Skeletal muscle tissue (tissue), 4 donors: ENCODE measurements around the gene STRADA. TPM values are rescaled to one million over a fixed set of nuclear protein-coding genes. Genes with fewer than 3 reads are reported as not detected.
A peak's percentile ranks its signal among the peaks of the same experiment; 100 is the strongest.

ENCODE experiments used
- H3K27ac ChIP-seq: one replicate; pipeline ENCODE4 v1.7.0; 2013; ENCODE audit warnings: mild to moderate bottlenecking, low read depth, low read length, inconsistent platforms
- H3K27me3 ChIP-seq, 3 donors: one replicate each; pipeline ENCODE4 v1.7.0; 2013; ENCODE audit warnings: low read length in 3 of 3; ENCODE audit not compliant: control insufficient read depth in 3 of 3, insufficient read depth in 3 of 3
- H3K36me3 ChIP-seq, 3 donors: one replicate each; pipeline ENCODE4 v1.7.0; 2013; ENCODE audit warnings: low read length in 3 of 3; ENCODE audit not compliant: control insufficient read depth in 3 of 3, insufficient read depth in 3 of 3
- H3K4me1 ChIP-seq, 3 donors: one replicate each; pipeline ENCODE4 v1.7.0; 2013; ENCODE audit warnings: low read length in 3 of 3, mild to moderate bottlenecking in 3 of 3; ENCODE audit not compliant: control insufficient read depth in 3 of 3, insufficient read depth in 3 of 3
- H3K4me3 ChIP-seq, 3 donors: one replicate each; pipeline ENCODE4 v1.7.0; 2013; ENCODE audit warnings: low read length in 3 of 3
- H3K9ac ChIP-seq, 3 donors: one replicate each; pipeline ENCODE4 v1.7.0; 2013; ENCODE audit warnings: low read length in 3 of 3, mild to moderate bottlenecking in 3 of 3, moderate library complexity in 2 of 3, low read depth in 1 of 3
- H3K9me3 ChIP-seq, 3 donors: one replicate each; pipeline ENCODE4 v1.7.0; 2013; ENCODE audit warnings: low read length in 3 of 3; ENCODE audit not compliant: control insufficient read depth in 3 of 3
- total RNA-seq: library from RNA; depleted of rRNA; stranded (reverse); fragments of >200 nt; gene quantifications from one replicate; pipeline ENCODE4 v1.2.3, GENCODE V29; 2014
- donor health status: Osteomylitis.

The STRADA gene, protein sequence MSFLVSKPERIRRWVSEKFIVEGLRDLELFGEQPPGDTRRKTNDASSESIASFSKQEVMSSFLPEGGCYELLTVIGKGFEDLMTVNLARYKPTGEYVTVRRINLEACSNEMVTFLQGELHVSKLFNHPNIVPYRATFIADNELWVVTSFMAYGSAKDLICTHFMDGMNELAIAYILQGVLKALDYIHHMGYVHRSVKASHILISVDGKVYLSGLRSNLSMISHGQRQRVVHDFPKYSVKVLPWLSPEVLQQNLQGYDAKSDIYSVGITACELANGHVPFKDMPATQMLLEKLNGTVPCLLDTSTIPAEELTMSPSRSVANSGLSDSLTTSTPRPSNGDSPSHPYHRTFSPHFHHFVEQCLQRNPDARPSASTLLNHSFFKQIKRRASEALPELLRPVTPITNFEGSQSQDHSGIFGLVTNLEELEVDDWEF
- 13.6 TPM for total RNA-seq

- Histone ChIP-seq H3K4me3 (peak within 1 kb of the TSS; percentile 83 to 92 (median 88)), H3K36me3 (peaks cover 11 to 12% (median 11%) of the 10 kb centered on the region in 3 donors), H3K9me3 (no peaks in the 10 kb centered on the region), H3K9ac (peak within 1 kb of the TSS; percentile 89 to 94 (median 91)), H3K4me1 (peaks cover 11 to 23% (median 14%) of the 10 kb centered on the region in 3 donors), H3K27me3 (no peaks in the 10 kb centered on the region), H3K27ac (peak within 1 kb of the TSS; percentile 89)
Measured at GRCh38 chr17:63741408-63742173, at the start of gene STRADA. Gene STRADA (minus strand): TSS chr17:63741799. CDS start chr17:63728369, 13,430 bp downstream.

GRCh38 chr17:63790057-63790456, 48.5 kb upstream of the STRADA start:
- no peaks in the 10 kb centered on the region for H3K27me3 ChIP-seq
- peaks cover 0 to 4% (median 0%) of the 10 kb centered on the region in 3 donors for H3K4me1 ChIP-seq
- no peak overlapping the region for H3K9ac ChIP-seq
- no peak overlapping the region for H3K27ac ChIP-seq
- H3K9me3 ChIP-seq, result no peaks in the 10 kb centered on the region
- H3K4me3 ChIP-seq, result no peak overlapping the region
- peaks cover 31 to 50% (median 44%) of the 10 kb centered on the region in 3 donors for H3K36me3 ChIP-seq

GRCh38 chr17:63786971-63787711, 45.5 kb upstream of the STRADA start:
- H3K36me3 ChIP-seq, result peaks cover 19 to 37% (median 27%) of the 10 kb centered on the region in 3 donors
- H3K4me1 ChIP-seq, result peaks cover 0 to 4% (median 0%) of the 10 kb centered on the region in 3 donors
- H3K4me3 ChIP-seq, result no peak overlapping the region
- no peak overlapping the region for H3K27ac ChIP-seq
- H3K9me3 ChIP-seq, result no peaks in the 10 kb centered on the region
- H3K9ac ChIP-seq, result no peak overlapping the region
- H3K27me3 ChIP-seq, result no peaks in the 10 kb centered on the region

GRCh38 chr17:63786117-63786516, 44.5 kb upstream of the STRADA start:
- peaks cover 19 to 33% (median 23%) of the 10 kb centered on the region in 3 donors for H3K36me3 ChIP-seq
- peaks cover 0 to 4% (median 0%) of the 10 kb centered on the region in 3 donors for H3K4me1 ChIP-seq
- H3K27me3 ChIP-seq, result no peaks in the 10 kb centered on the region
- no peak overlapping the region for H3K27ac ChIP-seq
- no peaks in the 10 kb centered on the region for H3K9me3 ChIP-seq
- no peak overlapping the region for H3K4me3 ChIP-seq
- H3K9ac ChIP-seq, result no peak overlapping the region

- Histone ChIP-seq H3K4me1 (peaks cover 0 to 6% (median 2%) of the 10 kb centered on the region in 3 donors), H3K36me3 (peaks cover 17 to 33% (median 20%) of the 10 kb centered on the region in 3 donors), H3K9ac (no peak overlapping the region), H3K27me3 (no peaks in the 10 kb centered on the region), H3K9me3 (no peaks in the 10 kb centered on the region), H3K4me3 (no peak overlapping the region), H3K27ac (no peak overlapping the region)
Measured at GRCh38 chr17:63785556-63785955, 44.0 kb upstream of the STRADA start.

DNA sequence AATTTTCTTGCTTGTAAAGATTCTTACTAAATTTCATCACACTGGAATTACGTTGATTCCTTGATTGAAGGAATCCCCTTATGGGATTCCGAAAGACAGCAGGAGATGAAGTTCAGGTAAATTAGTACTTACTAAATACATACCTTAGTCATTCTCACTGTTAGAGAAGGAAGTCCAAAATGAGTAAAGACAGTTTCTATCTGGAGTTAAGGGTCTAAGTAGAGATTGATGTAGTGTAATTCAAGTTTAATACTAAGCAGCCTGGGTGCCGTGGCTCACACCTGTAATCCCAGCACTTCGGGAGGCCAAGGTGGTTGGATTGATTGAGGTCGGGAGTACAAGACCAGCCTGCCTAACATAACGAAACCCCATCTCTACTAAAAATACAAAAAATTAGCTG, 41.9 kb upstream of the STRADA start:
- Histone ChIP-seq H3K9ac (no peak overlapping the region), H3K4me3 (no peak overlapping the region), H3K4me1 (peaks cover 0 to 10% (median 5%) of the 10 kb centered on the region in 3 donors), H3K36me3 (peaks cover 8 to 19% (median 18%) of the 10 kb centered on the region in 3 donors), H3K9me3 (no peaks in the 10 kb centered on the region), H3K27me3 (no peaks in the 10 kb centered on the region), H3K27ac (no peak overlapping the region)

DNA sequence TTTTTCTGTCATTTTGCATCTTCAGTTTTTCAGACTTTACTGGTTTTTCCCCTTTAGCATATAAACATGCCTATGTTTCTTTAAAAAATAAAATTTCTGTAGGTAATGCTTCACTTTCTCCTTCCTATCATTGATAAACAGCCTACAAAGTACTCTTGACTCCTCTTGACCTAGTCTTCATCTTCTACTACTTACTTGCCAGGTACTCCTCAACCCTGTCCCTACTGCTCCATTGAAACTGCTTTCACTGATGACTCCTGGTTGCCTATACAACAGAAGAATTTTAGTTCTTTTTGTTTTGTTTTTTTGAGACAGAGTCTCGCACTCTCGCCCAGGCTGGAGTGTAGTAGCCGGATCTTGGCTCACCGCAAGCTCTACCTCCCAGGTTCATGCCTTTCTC, 39.3 kb upstream of the STRADA start:
- H3K27me3 ChIP-seq, result no peaks in the 10 kb centered on the region
- no peak overlapping the region for H3K9ac ChIP-seq
- peaks cover 7 to 24% (median 10%) of the 10 kb centered on the region in 3 donors for H3K4me1 ChIP-seq
- H3K9me3 ChIP-seq, result no peaks in the 10 kb centered on the region
- peak overlapping the region; percentile 19 for H3K27ac ChIP-seq
- H3K36me3 ChIP-seq, result peaks cover 0 to 11% (median 8%) of the 10 kb centered on the region in 3 donors
- H3K4me3 ChIP-seq, result no peak overlapping the region

GRCh38 chr17:63780507-63780906, 38.9 kb upstream of the STRADA start:
- H3K9me3 ChIP-seq, result no peaks in the 10 kb centered on the region
- no peak overlapping the region for H3K4me3 ChIP-seq
- peaks cover 10 to 26% (median 13%) of the 10 kb centered on the region in 3 donors for H3K4me1 ChIP-seq
- H3K27me3 ChIP-seq, result no peaks in the 10 kb centered on the region
- H3K9ac ChIP-seq, result no peak overlapping the region
- H3K36me3 ChIP-seq, result peaks cover 0 to 11% (median 8%) of the 10 kb centered on the region in 3 donors
- no peak overlapping the region for H3K27ac ChIP-seq

DNA sequence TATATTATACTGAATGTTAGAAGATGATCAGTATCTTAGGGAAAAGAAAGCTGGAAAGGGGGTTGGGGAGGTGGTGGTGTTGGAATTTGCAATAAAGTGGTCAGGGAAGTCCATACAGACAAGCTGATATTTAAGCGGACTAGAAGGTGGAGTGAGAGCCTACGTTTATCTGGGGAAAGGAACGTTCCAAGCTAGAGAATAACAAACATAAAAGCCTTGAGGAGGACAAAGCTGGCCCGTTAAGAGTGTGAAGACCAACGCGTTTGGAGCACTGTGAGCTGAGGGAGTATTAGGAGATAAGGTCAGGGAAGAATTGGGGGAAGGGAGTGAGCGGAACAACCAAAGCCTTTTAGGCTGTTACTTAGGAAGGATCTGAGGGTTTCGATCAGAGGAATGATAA, 33.8 kb upstream of the STRADA start:
- Histone ChIP-seq H3K4me1 (peaks cover 22 to 38% (median 24%) of the 10 kb centered on the region in 3 donors), H3K9ac (peak overlapping the region; percentile 97), H3K36me3 (peaks cover 0 to 7% (median 7%) of the 10 kb centered on the region in 3 donors), H3K27me3 (no peaks in the 10 kb centered on the region), H3K4me3 (peak overlapping the region; percentile 83 to 95 (median 92)), H3K9me3 (no peaks in the 10 kb centered on the region), H3K27ac (no peak overlapping the region)
